H9 (cell line): ENCODE measurements around the gene BRSK1. TPM values are rescaled to one million over a fixed set of nuclear protein-coding genes. Genes with fewer than 3 reads are reported as not detected.

Experiments used
- DNase-seq: peaks from one replicate; pipeline ENCODE4 v3.0.0-alpha.2; 2017
- H2AFZ ChIP-seq: one replicate; pipeline ENCODE4 v1.6.1; 2013; ENCODE audit warnings: mild to moderate bottlenecking, low read length, control low read depth, moderate library complexity
- H2AK5ac ChIP-seq: 2 replicates; pipeline ENCODE4 v1.6.1; 2013; ENCODE audit warnings: low read length, control low read depth, mixed read lengths; ENCODE audit not compliant: insufficient read length
- H2BK120ac ChIP-seq: one replicate; pipeline ENCODE4 v1.6.1; 2013; ENCODE audit warnings: low read depth, mild to moderate bottlenecking, low read length, control low read depth, inconsistent platforms; ENCODE audit not compliant: poor library complexity, severe bottlenecking
- H2BK12ac ChIP-seq: 2 replicates; pipeline ENCODE4 v1.6.1; 2013; ENCODE audit warnings: low read length, control low read depth, mixed read lengths, low read depth; ENCODE audit not compliant: insufficient read length
- H2BK15ac ChIP-seq: 2 replicates; pipeline ENCODE4 v1.6.1; 2013; ENCODE audit warnings: low read depth, low read length, control low read depth
- H2BK20ac ChIP-seq: one replicate; pipeline ENCODE4 v1.6.1; 2013; ENCODE audit warnings: low read depth, mild to moderate bottlenecking, low read length, control low read depth, inconsistent platforms; ENCODE audit not compliant: poor library complexity, severe bottlenecking
- H2BK5ac ChIP-seq: 2 replicates; pipeline ENCODE4 v1.6.1; 2013; ENCODE audit warnings: low read length, control low read depth, mixed read lengths; ENCODE audit not compliant: insufficient read length
- H3K14ac ChIP-seq: 2 replicates; pipeline ENCODE4 v1.6.1; 2013; ENCODE audit warnings: low read length, control low read depth; ENCODE audit not compliant: insufficient read depth
- H3K18ac ChIP-seq: 2 replicates; pipeline ENCODE4 v1.6.1; 2013; ENCODE audit warnings: low read depth, mild to moderate bottlenecking, mixed read lengths, low read length, control low read depth; ENCODE audit not compliant: insufficient read length
- H3K23ac ChIP-seq: 2 replicates; pipeline ENCODE4 v1.6.1; 2013; ENCODE audit warnings: low read length, control low read depth, mixed read lengths, low read depth; ENCODE audit not compliant: insufficient read length
- H3K23me2 ChIP-seq: 2 replicates; pipeline ENCODE4 v1.6.1; 2013; ENCODE audit warnings: low read depth, mild to moderate bottlenecking, mixed read lengths, low read length, control low read depth; ENCODE audit not compliant: insufficient read length, poor library complexity, severe bottlenecking
- H3K27ac ChIP-seq: 2 replicates; pipeline ENCODE4 v1.5.1; 2013; ENCODE audit warnings: low read length, control low read depth, mixed read lengths, low read depth; ENCODE audit not compliant: insufficient read length
- H3K27me3 ChIP-seq: 2 replicates; pipeline ENCODE4 v1.6.1; 2013; ENCODE audit warnings: low read length, control low read depth, inconsistent platforms; ENCODE audit not compliant: insufficient read depth
- H3K4ac ChIP-seq: 2 replicates; pipeline ENCODE4 v1.6.1; 2013; ENCODE audit warnings: low read depth, mild to moderate bottlenecking, control low read depth, inconsistent platforms, low read length, moderate library complexity
- H3K4me1 ChIP-seq: 2 replicates; pipeline ENCODE4 v1.6.1; 2013; ENCODE audit warnings: low read length, control low read depth, inconsistent platforms; ENCODE audit not compliant: insufficient read depth
- H3K4me2 ChIP-seq: 2 replicates; pipeline ENCODE4 v1.6.1; 2013; ENCODE audit warnings: low read length, control low read depth, mixed read lengths; ENCODE audit not compliant: insufficient read length, insufficient read depth
- H3K56ac ChIP-seq: 2 replicates; pipeline ENCODE4 v1.6.1; 2013; ENCODE audit warnings: low read depth, mild to moderate bottlenecking, mixed read lengths, low read length, control low read depth; ENCODE audit not compliant: insufficient read length
- H3K79me1 ChIP-seq: 2 replicates; pipeline ENCODE4 v1.6.1; 2013; ENCODE audit warnings: low read depth, mild to moderate bottlenecking, moderate library complexity, low read length, control low read depth, inconsistent platforms; ENCODE audit not compliant: insufficient read depth, poor library complexity, severe bottlenecking
- H3K79me2 ChIP-seq: 2 replicates; pipeline ENCODE4 v1.6.1; 2013; ENCODE audit warnings: low read length, control low read depth, inconsistent platforms; ENCODE audit not compliant: insufficient read depth
- H3K9ac ChIP-seq: 2 replicates; pipeline ENCODE4 v1.6.1; 2013; ENCODE audit warnings: low read length, control low read depth, mixed read lengths; ENCODE audit not compliant: insufficient read length; ENCODE audit errors: extremely low read depth
- H3K9me3 ChIP-seq: one replicate; pipeline ENCODE4 v1.6.1; 2013; ENCODE audit warnings: low read depth, low read length, inconsistent platforms; ENCODE audit not compliant: control insufficient read depth
- H3T11ph ChIP-seq: one replicate; pipeline ENCODE4 v1.6.1; 2013; ENCODE audit warnings: mild to moderate bottlenecking, low read length, control low read depth, inconsistent platforms
- H4K20me1 ChIP-seq: one replicate; pipeline ENCODE4 v1.6.1; 2013; ENCODE audit not compliant: control insufficient read depth, insufficient read length, insufficient read depth
- H4K5ac ChIP-seq: 2 replicates; pipeline ENCODE4 v1.6.1; 2013; ENCODE audit warnings: low read depth, mild to moderate bottlenecking, mixed read lengths, low read length, control low read depth; ENCODE audit not compliant: insufficient read length
- H4K8ac ChIP-seq: replicated peaks from 2 replicates; pipeline ENCODE4 v1.6.1; 2013; ENCODE audit warnings: low read length, control low read depth, mixed read lengths, low read depth; ENCODE audit not compliant: insufficient read length
- H4K91ac ChIP-seq: 2 replicates; pipeline ENCODE4 v1.6.1; 2013; ENCODE audit warnings: low read depth, mild to moderate bottlenecking, moderate library complexity, mixed read lengths, low read length, control low read depth; ENCODE audit not compliant: insufficient read length
- H3K27ac Mint-ChIP-seq, 3 experiments: 2 replicates in 2 of 3; 3 replicates in 1 of 3; pipeline ENCODE4 v1.8.0; 2020 to 2021; ENCODE audit warnings: mixed read lengths in 3 of 3, mild to moderate bottlenecking in 1 of 3, moderate library complexity in 1 of 3
- H3K27me3 Mint-ChIP-seq: 2 replicates; pipeline ENCODE4 v1.8.0; 2021; ENCODE audit warnings: low read depth, mild to moderate bottlenecking, moderate library complexity, mixed read lengths
- H3K36me3 Mint-ChIP-seq, 3 experiments: 2 replicates in 2 of 3; 3 replicates in 1 of 3; pipeline ENCODE4 v1.8.0; 2020 to 2021; ENCODE audit warnings: low read depth in 3 of 3, mixed read lengths in 3 of 3; ENCODE audit not compliant: insufficient read depth in 1 of 3
- H3K4me1 Mint-ChIP-seq, 2 experiments: 2 replicates each; pipeline ENCODE4 v1.8.0; 2020; ENCODE audit warnings: mixed read lengths in 2 of 2
- H3K4me3 Mint-ChIP-seq, 2 experiments: 2 replicates in 1 of 2; 3 replicates in 1 of 2; pipeline ENCODE4 v1.8.0; 2020 to 2021; ENCODE audit warnings: mild to moderate bottlenecking in 2 of 2, mixed read lengths in 2 of 2, moderate library complexity in 1 of 2
- H3K9me3 Mint-ChIP-seq, 2 experiments: 2 replicates in 1 of 2; 3 replicates in 1 of 2; pipeline ENCODE4 v1.8.0; 2020; ENCODE audit warnings: mild to moderate bottlenecking in 2 of 2, mixed read lengths in 2 of 2, moderate library complexity in 1 of 2
- WGBS: extraction: QIAGEN DNeasy Blood & Tissue Kit; methylation state at CpG from one replicate; pipeline ENCODE4 v1.1.7; 2013; ENCODE audit warnings: missing lambda C conversion rate, low lambda C conversion rate, mixed read lengths; ENCODE audit not compliant: insufficient read length; ENCODE audit errors: extremely low coverage; 5-methylcytosine and 5-hydroxymethylcytosine counted together
- total RNA-seq: library from RNA; stranded (reverse); gene quantifications from 2 replicates; pipeline ENCODE4 v1.2.1, GENCODE V29; 2021
- TF ChIP-seq, protein P1 (sequence below): fragments of 200-600 bp; sonication (generic); conservative IDR thresholded peaks from 3 replicates; pipeline ENCODE4 v1.8.0; 2021; ENCODE audit warnings: antibody characterized with exemption, mild to moderate bottlenecking

The BRSK1 gene
- total RNA-seq, 1 experiment from 2014 or later, result 43.5 TPM

DNA sequence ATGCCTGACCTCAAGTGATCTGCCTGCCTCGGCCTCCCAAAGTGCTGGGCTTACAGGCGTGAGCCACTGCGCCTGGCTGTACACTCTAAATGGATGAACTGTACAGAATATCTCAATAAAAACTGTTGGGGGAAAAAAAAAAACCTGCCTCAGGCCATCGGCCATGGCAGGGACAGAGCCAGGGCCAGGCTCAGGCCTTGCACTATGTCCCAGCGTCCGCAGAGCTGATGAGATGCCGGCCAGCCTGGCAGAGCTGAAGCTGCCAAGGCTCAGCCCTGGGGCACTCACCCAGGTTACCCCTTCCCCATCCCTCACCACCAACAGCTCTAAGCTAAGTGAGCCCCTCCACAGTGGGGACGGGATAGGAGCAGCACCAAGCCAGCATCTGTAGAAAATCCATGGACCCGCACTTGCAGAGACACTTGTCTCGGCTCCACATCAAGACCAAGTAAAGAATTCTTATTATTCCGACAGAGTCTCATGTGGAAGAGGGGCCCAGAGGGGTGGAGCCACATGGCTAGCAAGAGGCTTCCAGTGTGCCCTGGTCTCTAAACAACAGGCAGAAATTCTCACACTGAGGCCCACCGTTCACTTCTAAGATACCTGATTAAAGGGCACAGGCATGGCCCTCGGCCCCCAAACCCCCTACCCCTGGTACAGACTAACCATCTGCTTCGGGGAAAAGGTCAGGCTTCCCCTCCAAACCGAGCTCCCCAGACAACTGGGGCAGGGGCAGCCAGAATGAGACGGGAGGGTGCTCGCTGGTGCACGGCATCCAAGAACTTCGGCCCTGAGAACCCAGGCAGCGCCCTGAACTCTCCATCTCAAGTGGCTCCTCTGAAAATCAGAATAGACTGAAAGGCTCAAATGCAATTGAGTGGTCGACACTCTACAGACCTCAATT lies 30.8 kb upstream of the BRSK1 start:
- Histone ChIP-seq H4K91ac (no peak overlapping the region), H3K9ac (no peak overlapping the region), H3K27ac (no peak overlapping the region), H2AFZ (no peak overlapping the region), H4K8ac (no peak overlapping the region), H3K14ac (no peak overlapping the region), H2BK5ac (no peak overlapping the region), H2AK5ac (no peak overlapping the region), H3K4ac (no peak overlapping the region), H3K4me1 (peaks cover 12% of the 10 kb centered on the region; the same call in 1 of the 2 replicates), H3K56ac (no peak overlapping the region), H3K23me2 (peaks cover 7% of the 10 kb centered on the region), H4K20me1 (peaks cover 3% of the 10 kb centered on the region), H3K4me2 (no peak overlapping the region), H3T11ph (no peak overlapping the region), H3K79me1 (peaks cover 18% of the 10 kb centered on the region), H3K79me2 (peaks cover 56% of the 10 kb centered on the region; the same call in 1 of the 2 replicates), H2BK12ac (no peak overlapping the region), H3K27me3 (no peaks in the 10 kb centered on the region), H3K9me3 (no peaks in the 10 kb centered on the region), H3K18ac (no peak overlapping the region), H4K5ac (no peak overlapping the region), H2BK20ac (no peak overlapping the region), H2BK120ac (no peak overlapping the region), H2BK15ac (no peak overlapping the region), H3K23ac (no peak overlapping the region)
- Mint-ChIP-seq H3K27me3 (no peaks in the 10 kb centered on the region; the same call in none of the 2 replicates), H3K4me3 (no peak overlapping the region), H3K9me3 (no peaks in the 10 kb centered on the region), H3K36me3 (peaks cover 2 to 11% (median 7%) of the 10 kb centered on the region in 3 experiments; a peak in 6 of 7 replicates), H3K27ac (peak overlapping the region in 2 of 3 experiments; percentile 4 to 28; a peak in 3 of 7 replicates), H3K4me1 (peaks cover 42 to 46% of the 10 kb centered on the region in 2 experiments)
- no CpG with 5 or more reads among the region's 21 CpGs for WGBS
- DNase-seq, result no peak
- TF ChIP-seq, protein P1, sequence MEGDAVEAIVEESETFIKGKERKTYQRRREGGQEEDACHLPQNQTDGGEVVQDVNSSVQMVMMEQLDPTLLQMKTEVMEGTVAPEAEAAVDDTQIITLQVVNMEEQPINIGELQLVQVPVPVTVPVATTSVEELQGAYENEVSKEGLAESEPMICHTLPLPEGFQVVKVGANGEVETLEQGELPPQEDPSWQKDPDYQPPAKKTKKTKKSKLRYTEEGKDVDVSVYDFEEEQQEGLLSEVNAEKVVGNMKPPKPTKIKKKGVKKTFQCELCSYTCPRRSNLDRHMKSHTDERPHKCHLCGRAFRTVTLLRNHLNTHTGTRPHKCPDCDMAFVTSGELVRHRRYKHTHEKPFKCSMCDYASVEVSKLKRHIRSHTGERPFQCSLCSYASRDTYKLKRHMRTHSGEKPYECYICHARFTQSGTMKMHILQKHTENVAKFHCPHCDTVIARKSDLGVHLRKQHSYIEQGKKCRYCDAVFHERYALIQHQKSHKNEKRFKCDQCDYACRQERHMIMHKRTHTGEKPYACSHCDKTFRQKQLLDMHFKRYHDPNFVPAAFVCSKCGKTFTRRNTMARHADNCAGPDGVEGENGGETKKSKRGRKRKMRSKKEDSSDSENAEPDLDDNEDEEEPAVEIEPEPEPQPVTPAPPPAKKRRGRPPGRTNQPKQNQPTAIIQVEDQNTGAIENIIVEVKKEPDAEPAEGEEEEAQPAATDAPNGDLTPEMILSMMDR, result no peak
